ENCODE data around the gene TSHZ2. TPM values are rescaled to one million over a fixed set of nuclear protein-coding genes. Genes with fewer than 3 reads are reported as not detected.

The TSHZ2 gene
- total RNA-seq, 1 donor from 2014 or later: 5.2 TPM

- Histone ChIP-seq H3K4me1 (no peaks in the 10 kb centered on the region), H3K27me3 (peaks cover 6% of the 10 kb centered on the region), H3K27ac (no peak overlapping the region), H3K4me3 (no peak overlapping the region), H3K36me3 (no peaks in the 10 kb centered on the region), H3K9me3 (no peaks in the 10 kb centered on the region)
- intact Hi-C loops (cut with DNase I): no loop called here
- ATAC-seq: no peak
- no peak for TF ChIP-seq CTCF (IDR thresholded peaks at IDR 0.05)
- no peak for DNase-seq
These were observed 223.9 kb downstream of the TSHZ2 start for GRCh38 chr20:53195876-53196610.

- no peaks in the 10 kb centered on the region for H3K9me3 ChIP-seq
- DNase-seq: no peak
- H3K27ac ChIP-seq: no peak overlapping the region
- H3K4me1 ChIP-seq: no peaks in the 10 kb centered on the region
- peaks cover 4% of the 10 kb centered on the region for H3K27me3 ChIP-seq
- H3K4me3 ChIP-seq: no peak overlapping the region
- no peak for TF ChIP-seq CTCF (IDR thresholded peaks at IDR 0.05)
- intact Hi-C loops (cut with DNase I): no loop called here
- ATAC-seq: no peak
- no peaks in the 10 kb centered on the region for H3K36me3 ChIP-seq
These were observed 229.4 kb downstream of the TSHZ2 start for GRCh38 chr20:53201588-53201987.

GRCh38 chr20:53202777-53203176 lies 230.6 kb downstream of the TSHZ2 start:
- no peak overlapping the region for H3K4me3 ChIP-seq
- TF ChIP-seq CTCF (IDR thresholded peaks at IDR 0.05): no peak
- H3K4me1 ChIP-seq: no peaks in the 10 kb centered on the region
- DNase-seq (no peak), ATAC-seq (no peak)
- H3K36me3 ChIP-seq: no peaks in the 10 kb centered on the region
- H3K9me3 ChIP-seq: no peaks in the 10 kb centered on the region
- H3K27me3 ChIP-seq: peaks cover 4% of the 10 kb centered on the region
- no peak overlapping the region for H3K27ac ChIP-seq
- intact Hi-C loops (cut with DNase I): no loop called here

- intact Hi-C loops (cut with DNase I): no loop called here
- Histone ChIP-seq H3K9me3 (no peaks in the 10 kb centered on the region), H3K4me3 (no peak overlapping the region), H3K27me3 (peaks cover 4% of the 10 kb centered on the region), H3K4me1 (no peaks in the 10 kb centered on the region), H3K27ac (no peak overlapping the region), H3K36me3 (no peaks in the 10 kb centered on the region)
- no peak for TF ChIP-seq CTCF (IDR thresholded peaks at IDR 0.05)
- ATAC-seq: no peak
- DNase-seq: no peak
These were observed 232.9 kb downstream of the TSHZ2 start for GRCh38 chr20:53205046-53205445.

- DNase-seq (no peak), ATAC-seq (no peak)
- peaks cover 4% of the 10 kb centered on the region for H3K27me3 ChIP-seq
- H3K9me3 ChIP-seq: no peaks in the 10 kb centered on the region
- intact Hi-C loops (cut with DNase I): no loop called here
- H3K27ac ChIP-seq: no peak overlapping the region
- no peak overlapping the region for H3K4me3 ChIP-seq
- H3K4me1 ChIP-seq: no peaks in the 10 kb centered on the region
- no peaks in the 10 kb centered on the region for H3K36me3 ChIP-seq
- no peak for TF ChIP-seq CTCF (IDR thresholded peaks at IDR 0.05)
These were observed 236.1 kb downstream of the TSHZ2 start for GRCh38 chr20:53208110-53208832.

All from upper lobe of right lung (tissue), 1 donor.